Measurements from ENCODE around the gene BCAS3. TPM values are rescaled to one million over a fixed set of nuclear protein-coding genes. Genes with fewer than 3 reads are reported as not detected.

Gene BCAS3
- total RNA-seq, 1 experiment from 2014 or later, result 14.4 TPM

DNA sequence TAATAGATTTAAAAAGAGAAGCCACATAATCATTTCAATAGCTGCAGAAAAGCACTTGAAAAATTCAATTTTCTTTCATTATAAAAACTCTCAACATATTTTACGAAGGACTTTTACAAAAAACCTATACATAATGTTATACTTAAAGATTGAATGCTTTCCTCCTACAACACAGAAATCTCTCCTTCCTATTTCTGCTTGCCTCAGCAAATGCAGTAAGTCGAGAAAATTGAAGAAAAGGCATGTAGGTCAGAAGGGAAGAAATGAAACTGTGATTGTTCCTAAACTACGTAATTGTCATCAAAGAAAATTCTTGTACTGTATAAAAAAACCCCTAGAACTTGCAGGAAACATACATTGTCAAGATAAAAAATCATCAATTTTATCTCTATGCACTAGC, 267.1 kb downstream of the BCAS3 start:
- no peaks in the 10 kb centered on the region for H3K4me1 ChIP-seq (ENCODE audit: insufficient read depth, low read length, poor library complexity, severe bottlenecking)
- H3K4me3 ChIP-seq (ENCODE audit: low read depth, low read length, poor library complexity, severe bottlenecking), result no peak overlapping the region
- no peaks in the 10 kb centered on the region for H3K27me3 ChIP-seq (replicated peaks; ENCODE audit: insufficient read depth, low read depth, low read length, poor library complexity)
- no peak for TF ChIP-seq EZH2 (IDR thresholded peaks at IDR 0.05; ENCODE audit: borderline replicate concordance, low read depth, low read length, poor library complexity, severe bottlenecking)
- TF ChIP-seq, protein P1, sequence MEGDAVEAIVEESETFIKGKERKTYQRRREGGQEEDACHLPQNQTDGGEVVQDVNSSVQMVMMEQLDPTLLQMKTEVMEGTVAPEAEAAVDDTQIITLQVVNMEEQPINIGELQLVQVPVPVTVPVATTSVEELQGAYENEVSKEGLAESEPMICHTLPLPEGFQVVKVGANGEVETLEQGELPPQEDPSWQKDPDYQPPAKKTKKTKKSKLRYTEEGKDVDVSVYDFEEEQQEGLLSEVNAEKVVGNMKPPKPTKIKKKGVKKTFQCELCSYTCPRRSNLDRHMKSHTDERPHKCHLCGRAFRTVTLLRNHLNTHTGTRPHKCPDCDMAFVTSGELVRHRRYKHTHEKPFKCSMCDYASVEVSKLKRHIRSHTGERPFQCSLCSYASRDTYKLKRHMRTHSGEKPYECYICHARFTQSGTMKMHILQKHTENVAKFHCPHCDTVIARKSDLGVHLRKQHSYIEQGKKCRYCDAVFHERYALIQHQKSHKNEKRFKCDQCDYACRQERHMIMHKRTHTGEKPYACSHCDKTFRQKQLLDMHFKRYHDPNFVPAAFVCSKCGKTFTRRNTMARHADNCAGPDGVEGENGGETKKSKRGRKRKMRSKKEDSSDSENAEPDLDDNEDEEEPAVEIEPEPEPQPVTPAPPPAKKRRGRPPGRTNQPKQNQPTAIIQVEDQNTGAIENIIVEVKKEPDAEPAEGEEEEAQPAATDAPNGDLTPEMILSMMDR (conservative IDR thresholded peaks at IDR 0.05; ENCODE audit: low read depth, low read length), result no peak
- no peak overlapping the region for H3K27ac ChIP-seq (ENCODE audit: low read depth, low read length, poor library complexity, severe bottlenecking)
- no peak for DNase-seq (ENCODE audit: low spot score)
- POLR2A ChIA-PET (ENCODE audit: low non-redundant PET), result no interaction called here
- intact Hi-C loops (cut with micrococcal nuclease; ENCODE audit: unreplicated experiment), result no loop called here
- no peaks in the 10 kb centered on the region for H3K9me3 ChIP-seq (ENCODE audit: low read depth, low read length, poor library complexity, severe bottlenecking)
- H3K36me3 ChIP-seq (ENCODE audit: insufficient read depth, low read length, poor library complexity, severe bottlenecking), result no peaks in the 10 kb centered on the region
- no TSS peak for BruUV-seq (replicated peaks)
- CTCF ChIA-PET, result no interaction called here

DNA sequence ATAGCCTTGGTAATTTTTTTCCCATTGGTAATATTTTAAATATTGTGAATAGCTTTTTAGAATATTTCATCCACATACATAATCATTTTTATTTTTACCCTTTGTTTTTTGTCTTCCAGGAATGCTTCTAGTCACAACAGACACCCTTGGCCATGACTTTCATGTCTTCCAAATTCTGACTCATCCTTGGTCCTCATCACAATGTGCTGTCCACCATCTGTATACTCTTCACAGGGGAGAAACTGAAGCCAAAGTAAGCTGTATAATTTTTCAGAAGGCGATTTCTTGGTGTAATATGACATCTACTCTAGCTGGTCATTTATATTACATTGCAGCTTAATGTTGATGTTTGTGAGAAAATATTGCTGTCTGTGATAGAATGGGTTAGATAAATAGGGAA, 269.4 kb downstream of the BCAS3 start:
- POLR2A ChIA-PET (ENCODE audit: low non-redundant PET), result no interaction called here
- CTCF ChIA-PET, result no interaction called here
- TF ChIP-seq, protein P1 (conservative IDR thresholded peaks at IDR 0.05; ENCODE audit: low read depth, low read length), result no peak
- no peak for TF ChIP-seq EZH2 (IDR thresholded peaks at IDR 0.05; ENCODE audit: borderline replicate concordance, low read depth, low read length, poor library complexity, severe bottlenecking)
- H3K27me3 ChIP-seq (replicated peaks; ENCODE audit: insufficient read depth, low read depth, low read length, poor library complexity), result no peaks in the 10 kb centered on the region
- intact Hi-C loops (cut with micrococcal nuclease; ENCODE audit: unreplicated experiment), result no loop called here
- H3K36me3 ChIP-seq (ENCODE audit: insufficient read depth, low read length, poor library complexity, severe bottlenecking), result no peaks in the 10 kb centered on the region
- H3K27ac ChIP-seq (ENCODE audit: low read depth, low read length, poor library complexity, severe bottlenecking), result no peak overlapping the region
- no peak overlapping the region for H3K4me3 ChIP-seq (ENCODE audit: low read depth, low read length, poor library complexity, severe bottlenecking)
- H3K9me3 ChIP-seq (ENCODE audit: low read depth, low read length, poor library complexity, severe bottlenecking), result no peaks in the 10 kb centered on the region
- no peaks in the 10 kb centered on the region for H3K4me1 ChIP-seq (ENCODE audit: insufficient read depth, low read length, poor library complexity, severe bottlenecking)
- no peak for DNase-seq (ENCODE audit: low spot score)
- BruUV-seq (replicated peaks), result no TSS peak

DNA sequence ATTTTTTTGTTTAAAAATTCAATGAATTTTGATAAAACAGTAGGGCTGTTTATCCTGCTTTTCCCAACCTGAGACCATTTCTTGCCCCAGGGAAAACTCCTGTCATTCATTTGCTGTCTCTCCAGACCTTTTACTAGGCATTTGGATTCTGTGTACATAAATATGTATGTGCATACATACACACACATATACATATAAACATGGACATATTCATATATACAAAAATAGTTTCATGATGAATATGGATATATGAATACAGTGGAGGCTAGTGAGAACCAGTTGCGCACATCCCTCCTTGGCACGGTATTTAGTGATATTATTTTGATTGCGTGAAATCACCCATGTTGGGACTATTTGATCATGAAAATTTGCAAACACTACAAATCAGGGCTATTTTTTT, 269.9 kb downstream of the BCAS3 start:
- no peak overlapping the region for H3K27ac ChIP-seq (ENCODE audit: low read depth, low read length, poor library complexity, severe bottlenecking)
- intact Hi-C loops (cut with micrococcal nuclease; ENCODE audit: unreplicated experiment), result no loop called here
- no peaks in the 10 kb centered on the region for H3K9me3 ChIP-seq (ENCODE audit: low read depth, low read length, poor library complexity, severe bottlenecking)
- H3K27me3 ChIP-seq (replicated peaks; ENCODE audit: insufficient read depth, low read depth, low read length, poor library complexity), result no peaks in the 10 kb centered on the region
- no TSS peak for BruUV-seq (replicated peaks)
- POLR2A ChIA-PET (ENCODE audit: low non-redundant PET), result no interaction called here
- CTCF ChIA-PET, result no interaction called here
- H3K36me3 ChIP-seq (ENCODE audit: insufficient read depth, low read length, poor library complexity, severe bottlenecking), result no peaks in the 10 kb centered on the region
- H3K4me3 ChIP-seq (ENCODE audit: low read depth, low read length, poor library complexity, severe bottlenecking), result no peak overlapping the region
- no peaks in the 10 kb centered on the region for H3K4me1 ChIP-seq (ENCODE audit: insufficient read depth, low read length, poor library complexity, severe bottlenecking)
- no peak for DNase-seq (ENCODE audit: low spot score)
- TF ChIP-seq, protein P1 (conservative IDR thresholded peaks at IDR 0.05; ENCODE audit: low read depth, low read length), result no peak
- TF ChIP-seq EZH2 (IDR thresholded peaks at IDR 0.05; ENCODE audit: borderline replicate concordance, low read depth, low read length, poor library complexity, severe bottlenecking), result no peak

Measured in A673 (cell line).